Stimulated activated CD4-positive, alpha-beta T cell treated with anti-CD3 and anti-CD28 coated beads, TNF-alpha, amount 100 ng/mL, for 24 hours (primary cell): ENCODE measurements around the gene UBE2D4.

Source experiments
- DNase-seq, 3 experiments: peaks; one replicate each; pipeline ENCODE4 v3.0.0-alpha.2; 2020; ENCODE audit warnings: low read depth in 3 of 3

The UBE2D4 gene

GRCh38 chr7:43906331-43907010 lies 19.8 kb upstream of the UBE2D4 start, which contains the start of gene URGCP:
Gene URGCP (minus strand): TSS chr7:43906596. CDS start chr7:43906575, 21 bp downstream.
- DNase-seq = peak in 2 of 3 experiments; percentile 18 to 46

GRCh38 chr7:43914795-43915194 lies 11.4 kb upstream of the UBE2D4 start:
- DNase-seq = no peak

GRCh38 chr7:43915907-43916306 lies 10.3 kb upstream of the UBE2D4 start:
- DNase-seq = no peak

- DNase-seq = no peak
Observed at GRCh38 chr7:43921423-43921822, 4.8 kb upstream of the UBE2D4 start.

- DNase-seq = no peak
Observed at GRCh38 chr7:43922726-43923125, 3.5 kb upstream of the UBE2D4 start.

- no peak for DNase-seq
Observed at GRCh38 chr7:43926798-43927123, 525 bp downstream of the UBE2D4 start.

- DNase-seq = no peak
Observed at GRCh38 chr7:43927810-43928209, 1.6 kb downstream of the UBE2D4 start.

- DNase-seq = no peak
Observed at GRCh38 chr7:43929529-43930457, 3.6 kb downstream of the UBE2D4 start.

GRCh38 chr7:43931346-43931745 lies 5.1 kb downstream of the UBE2D4 start:
- no peak for DNase-seq

- DNase-seq = no peak
Observed at GRCh38 chr7:43933902-43934560, 7.8 kb downstream of the UBE2D4 start.

GRCh38 chr7:43937444-43937843 lies 11.2 kb downstream of the UBE2D4 start:
- DNase-seq = no peak

GRCh38 chr7:43938892-43939482 lies 12.8 kb downstream of the UBE2D4 start:
- DNase-seq = no peak

GRCh38 chr7:43942250-43942649 lies 16.0 kb downstream of the UBE2D4 start:
- DNase-seq = no peak

GRCh38 chr7:43942997-43943396 lies 16.8 kb downstream of the UBE2D4 start:
- DNase-seq = no peak

GRCh38 chr7:43943417-43944187 lies 17.4 kb downstream of the UBE2D4 start:
- no peak for DNase-seq

- no peak for DNase-seq
Observed at GRCh38 chr7:43944286-43944685, 18.1 kb downstream of the UBE2D4 start.

- DNase-seq = no peak
Observed at GRCh38 chr7:43952028-43952427, 25.8 kb downstream of the UBE2D4 start.

- DNase-seq = no peak
Observed at GRCh38 chr7:43953071-43953470, 26.8 kb downstream of the UBE2D4 start.

GRCh38 chr7:43954524-43955228 lies 28.4 kb downstream of the UBE2D4 start:
- no peak for DNase-seq

- no peak for DNase-seq
Observed at GRCh38 chr7:43956027-43956426, 29.8 kb downstream of the UBE2D4 start.

- DNase-seq = no peak
Observed at GRCh38 chr7:43960933-43961332, 34.7 kb downstream of the UBE2D4 start.
